CD8-positive, alpha-beta memory T cell (primary cell): ENCODE results near the gene ADAMTSL4. TPM values are rescaled to one million over a fixed set of nuclear protein-coding genes. Genes with fewer than 3 reads are reported as not detected.

Experiments used
- CTCF ChIA-PET: fragments of 350-600 bp; sonication (Branson Sonifier 250); formaldehyde crosslinking; loops from one replicate; lab custom pipeline; 2021; ENCODE audit warnings: antibody characterized with exemption; lab: Charles Lee
- POLR2A ChIA-PET: fragments of 350-600 bp; sonication (Branson Sonifier 250); formaldehyde crosslinking; loops from one replicate; lab custom pipeline; 2021; ENCODE audit warnings: antibody characterized with exemption; lab: Charles Lee
- DNase-seq, 5 donors: peaks; one replicate each; pipeline versions ENCODE4 v3.0.0 to v3.0.0-alpha.2; 2020 to 2022; ENCODE audit warnings: mixed read lengths in 1 of 5
- H3K27ac ChIP-seq: one replicate; pipeline ENCODE4 v1.7.0; 2013; ENCODE audit warnings: low read depth, mild to moderate bottlenecking, low read length, moderate library complexity
- H3K27me3 ChIP-seq: 2 replicates; pipeline ENCODE4 v1.7.0; 2013; ENCODE audit warnings: low read length, mild to moderate bottlenecking; ENCODE audit not compliant: insufficient read depth, poor library complexity, severe bottlenecking
- H3K36me3 ChIP-seq: 2 replicates; pipeline ENCODE4 v1.7.0; 2013; ENCODE audit warnings: mild to moderate bottlenecking, low read length, moderate library complexity; ENCODE audit not compliant: insufficient read depth
- H3K4me1 ChIP-seq: 2 replicates; pipeline ENCODE4 v1.7.0; 2013; ENCODE audit warnings: mild to moderate bottlenecking, low read length, moderate library complexity; ENCODE audit not compliant: insufficient read depth
- H3K4me3 ChIP-seq: 2 replicates; pipeline ENCODE4 v1.7.0; 2013; ENCODE audit warnings: mild to moderate bottlenecking, low read length
- H3K9me3 ChIP-seq: 2 replicates; pipeline ENCODE4 v1.7.0; 2013; ENCODE audit warnings: mild to moderate bottlenecking, low read length
- H3K27ac Mint-ChIP-seq, 8 donors: one replicate each; pipeline ENCODE4 v1.8.0; 2020 to 2021; ENCODE audit warnings: mixed read lengths in 8 of 8, mild to moderate bottlenecking in 6 of 8, inconsistent platforms in 3 of 8, moderate library complexity in 3 of 8
- H3K27me3 Mint-ChIP-seq, 2 donors: one replicate each; pipeline ENCODE4 v1.8.0; 2020 to 2021; ENCODE audit warnings: mixed read lengths in 2 of 2, mild to moderate bottlenecking in 1 of 2, moderate library complexity in 1 of 2
- H3K36me3 Mint-ChIP-seq, 3 donors: one replicate each; pipeline ENCODE4 v1.8.0; 2020 to 2021; ENCODE audit warnings: mixed read lengths in 3 of 3, inconsistent platforms in 1 of 3, mild to moderate bottlenecking in 1 of 3
- H3K4me1 Mint-ChIP-seq, 3 donors: one replicate each; pipeline ENCODE4 v1.8.0; 2020 to 2021; ENCODE audit warnings: mixed read lengths in 3 of 3, inconsistent platforms in 1 of 3, mild to moderate bottlenecking in 1 of 3
- H3K4me3 Mint-ChIP-seq, 7 donors: one replicate each; pipeline ENCODE4 v1.8.0; 2020 to 2021; ENCODE audit warnings: mixed read lengths in 7 of 7, mild to moderate bottlenecking in 6 of 7, moderate library complexity in 4 of 7, inconsistent platforms in 2 of 7
- H3K9me3 Mint-ChIP-seq, 5 donors: one replicate each; pipeline ENCODE4 v1.8.0; 2020 to 2022; ENCODE audit warnings: mixed read lengths in 5 of 5, mild to moderate bottlenecking in 3 of 5, moderate library complexity in 2 of 5, inconsistent platforms in 1 of 5
- polyA plus RNA-seq: library from polyadenylated mRNA; unstranded; fragments of 300-500 nt; fragmentation: Illumina TruSeq; gene quantifications from one replicate; pipeline ENCODE4 v1.2.3, GENCODE V29; 2021
- total RNA-seq, 2 experiments: library from RNA; stranded (reverse); gene quantifications; one replicate each; pipeline ENCODE4 v1.2.3, GENCODE V29; 2021

The ADAMTSL4 gene
- total and polyA plus RNA-seq, 3 experiments from 2014 or later: 0.22 to 0.31 TPM; not detected in 1

GRCh38 chr1:150525348-150525747 lies 23.9 kb upstream of the ADAMTSL4 start:
- Mint-ChIP-seq H3K27ac (no peak overlapping the region), H3K27me3 (no peaks in the 10 kb centered on the region), H3K36me3 (no peaks in the 10 kb centered on the region), H3K4me3 (no peak overlapping the region), H3K4me1 (no peaks in the 10 kb centered on the region), H3K9me3 (no peaks in the 10 kb centered on the region)
- H3K9me3 ChIP-seq: no peaks in the 10 kb centered on the region
- H3K36me3 ChIP-seq: no peaks in the 10 kb centered on the region
- DNase-seq: no peak
- POLR2A ChIA-PET: no interaction called here
- CTCF ChIA-PET: no interaction called here
- no peak overlapping the region for H3K4me3 ChIP-seq
- H3K27me3 ChIP-seq: no peaks in the 10 kb centered on the region
- H3K4me1 ChIP-seq: no peaks in the 10 kb centered on the region
- no peak overlapping the region for H3K27ac ChIP-seq

GRCh38 chr1:150528196-150528595 lies 21.0 kb upstream of the ADAMTSL4 start:
- no peaks in the 10 kb centered on the region for H3K4me1 ChIP-seq
- Mint-ChIP-seq H3K27ac (no peak overlapping the region), H3K27me3 (no peaks in the 10 kb centered on the region), H3K36me3 (no peaks in the 10 kb centered on the region), H3K4me3 (no peak overlapping the region), H3K9me3 (no peaks in the 10 kb centered on the region), H3K4me1 (peaks cover 0 to 3% (median 0%) of the 10 kb centered on the region in 3 donors)
- ChIA-PET POLR2A (no interaction called here), CTCF (no interaction called here)
- no peak for DNase-seq
- no peaks in the 10 kb centered on the region for H3K9me3 ChIP-seq
- H3K27ac ChIP-seq: no peak overlapping the region
- H3K36me3 ChIP-seq: no peaks in the 10 kb centered on the region
- H3K4me3 ChIP-seq: no peak overlapping the region
- no peaks in the 10 kb centered on the region for H3K27me3 ChIP-seq

GRCh38 chr1:150529017-150529416 lies 20.2 kb upstream of the ADAMTSL4 start:
- no peaks in the 10 kb centered on the region for H3K36me3 ChIP-seq
- CTCF ChIA-PET: interaction anchor here (0.7 kb wide), 1 partner anchor 60 kb away, joined by 3 read pairs; no protein-coding TSS in a partner anchor
- H3K27me3 Mint-ChIP-seq: no peaks in the 10 kb centered on the region
- no peaks in the 10 kb centered on the region for H3K9me3 Mint-ChIP-seq
- H3K4me1 ChIP-seq: no peaks in the 10 kb centered on the region
- no peak overlapping the region for H3K27ac ChIP-seq
- H3K9me3 ChIP-seq: no peaks in the 10 kb centered on the region
- no peaks in the 10 kb centered on the region for H3K36me3 Mint-ChIP-seq
- no peak overlapping the region for H3K4me3 Mint-ChIP-seq
- no peaks in the 10 kb centered on the region for H3K27me3 ChIP-seq
- H3K4me3 ChIP-seq: no peak overlapping the region
- POLR2A ChIA-PET: no interaction called here
- no peak for DNase-seq
- peak overlapping the region in 1 of 8 donors; percentile 24 for H3K27ac Mint-ChIP-seq
- peaks cover 0 to 3% (median 0%) of the 10 kb centered on the region in 3 donors for H3K4me1 Mint-ChIP-seq

GRCh38 chr1:150530491-150531159 lies 18.6 kb upstream of the ADAMTSL4 start:
- no peaks in the 10 kb centered on the region for H3K9me3 ChIP-seq
- POLR2A ChIA-PET: interaction anchor here (0.5 kb wide), 1 partner anchor 64 kb away, joined by 5 read pairs; no protein-coding TSS in a partner anchor
- peaks cover 0 to 2% of the 10 kb centered on the region in 2 donors for H3K27me3 Mint-ChIP-seq
- H3K27ac ChIP-seq: no peak overlapping the region
- no peaks in the 10 kb centered on the region for H3K36me3 ChIP-seq
- no peak for DNase-seq
- peak overlapping the region in 1 of 8 donors; percentile 32 for H3K27ac Mint-ChIP-seq
- no peak overlapping the region for H3K4me3 Mint-ChIP-seq
- H3K4me1 Mint-ChIP-seq: peaks cover 0 to 3% (median 0%) of the 10 kb centered on the region in 3 donors
- no peaks in the 10 kb centered on the region for H3K36me3 Mint-ChIP-seq
- H3K4me1 ChIP-seq: no peaks in the 10 kb centered on the region
- no peaks in the 10 kb centered on the region for H3K27me3 ChIP-seq
- CTCF ChIA-PET: interaction anchor here (0.9 to 1.4 kb wide), 2 partner anchors 29 to 56 kb away, joined by 3 read pairs; no protein-coding TSS in a partner anchor
- H3K9me3 Mint-ChIP-seq: no peaks in the 10 kb centered on the region
- no peak overlapping the region for H3K4me3 ChIP-seq

- Mint-ChIP-seq H3K4me1 (peaks cover 0 to 3% (median 0%) of the 10 kb centered on the region in 3 donors), H3K4me3 (no peak overlapping the region), H3K27me3 (peaks cover 3 to 4% of the 10 kb centered on the region in 2 donors), H3K9me3 (no peaks in the 10 kb centered on the region), H3K27ac (peak overlapping the region in 1 of 8 donors; percentile 70), H3K36me3 (no peaks in the 10 kb centered on the region)
- Histone ChIP-seq H3K36me3 (no peaks in the 10 kb centered on the region), H3K4me1 (no peaks in the 10 kb centered on the region), H3K4me3 (no peak overlapping the region), H3K9me3 (no peaks in the 10 kb centered on the region), H3K27me3 (no peaks in the 10 kb centered on the region), H3K27ac (no peak overlapping the region)
- ChIA-PET POLR2A (no interaction called here), CTCF (interaction anchor here (0.8 to 1.8 kb wide), 10 partner anchors 10 to 82 kb away, joined by 3 to 8 read pairs (median 4); partner anchors contain the start of gene FALEC)
- DNase-seq: no peak
Observed at GRCh38 chr1:150532860-150533259, 16.3 kb upstream of the ADAMTSL4 start.

GRCh38 chr1:150534002-150534401 lies 15.2 kb upstream of the ADAMTSL4 start:
- Mint-ChIP-seq H3K36me3 (peaks cover 0 to 1% (median 0%) of the 10 kb centered on the region in 3 donors), H3K4me1 (peaks cover 0 to 3% (median 0%) of the 10 kb centered on the region in 3 donors), H3K27me3 (peaks cover 6 to 8% of the 10 kb centered on the region in 2 donors), H3K9me3 (no peaks in the 10 kb centered on the region), H3K27ac (peak overlapping the region in 1 of 8 donors; percentile 85), H3K4me3 (no peak overlapping the region)
- Histone ChIP-seq H3K36me3 (no peaks in the 10 kb centered on the region), H3K27me3 (no peaks in the 10 kb centered on the region), H3K4me3 (no peak overlapping the region), H3K4me1 (no peaks in the 10 kb centered on the region), H3K9me3 (no peaks in the 10 kb centered on the region), H3K27ac (no peak overlapping the region)
- CTCF ChIA-PET: no interaction called here
- POLR2A ChIA-PET: no interaction called here
- no peak for DNase-seq

GRCh38 chr1:150535511-150536287 lies 13.5 kb upstream of the ADAMTSL4 start:
- Mint-ChIP-seq H3K9me3 (no peaks in the 10 kb centered on the region), H3K27ac (peak overlapping the region in 1 of 8 donors; percentile 79), H3K4me3 (no peak overlapping the region), H3K27me3 (peaks cover 6 to 8% of the 10 kb centered on the region in 2 donors), H3K36me3 (peaks cover 0 to 1% (median 0%) of the 10 kb centered on the region in 3 donors), H3K4me1 (peaks cover 0 to 3% (median 0%) of the 10 kb centered on the region in 3 donors)
- POLR2A ChIA-PET: interaction anchor here (0.5 kb wide), 1 partner anchor 14 kb away, joined by 5 read pairs; no protein-coding TSS in a partner anchor
- no peaks in the 10 kb centered on the region for H3K36me3 ChIP-seq
- H3K4me1 ChIP-seq: no peaks in the 10 kb centered on the region
- no peak for DNase-seq
- H3K27me3 ChIP-seq: no peaks in the 10 kb centered on the region
- no peak overlapping the region for H3K4me3 ChIP-seq
- no peaks in the 10 kb centered on the region for H3K9me3 ChIP-seq
- H3K27ac ChIP-seq: no peak overlapping the region
- CTCF ChIA-PET: interaction anchor here (1.0 kb wide), 1 partner anchor 24 kb away, joined by 5 read pairs; no protein-coding TSS in a partner anchor
